PC-9 (cell line): ENCODE measurements around the gene SCNN1G. TPM values are rescaled to one million over a fixed set of nuclear protein-coding genes. Genes with fewer than 3 reads are reported as not detected.
A peak's percentile ranks its signal among the peaks of the same experiment; 100 is the strongest.

ENCODE experiments used
- BruUV-seq: library from RNA; stranded (reverse); fragments of 400-500 nt; replicated peaks from 2 replicates; lab custom pipeline; 2021; lab: Mats Ljungman, UMichigan
- CTCF ChIA-PET: fragments of 300-600 bp; sonication (Branson Sonifier 250); formaldehyde crosslinking; loops from one replicate; lab custom pipeline; 2022; ENCODE audit warnings: antibody characterized with exemption; lab: Charles Lee
- POLR2A ChIA-PET: fragments of 300-600 bp; sonication (Branson Sonifier 250); formaldehyde crosslinking; loops from one replicate; lab custom pipeline; 2022; ENCODE audit warnings: antibody characterized with exemption; ENCODE audit not compliant: unreplicated experiment; lab: Charles Lee
- DNase-seq, 2 experiments: peaks; one replicate each; pipeline versions ENCODE4 v3.0.0 to v3.0.0-alpha.2; 2015 to 2022; ENCODE audit warnings: mixed read lengths in 1 of 2
- H2AFZ ChIP-seq: fragments of 200-600 bp; sonication (generic); 2 replicates; pipeline ENCODE4 v1.8.1; 2017; ENCODE audit warnings: antibody characterized with exemption
- H3F3A ChIP-seq: fragments of 200-600 bp; sonication (generic); 2 replicates; pipeline ENCODE4 v1.8.1; 2017; ENCODE audit warnings: antibody characterized with exemption, mild to moderate bottlenecking, low read depth; ENCODE audit not compliant: insufficient read depth
- H3K27ac ChIP-seq: fragments of 200-600 bp; sonication (generic); 2 replicates; pipeline ENCODE4 v1.6.1; 2016; ENCODE audit warnings: mixed run types
- H3K27me3 ChIP-seq: fragments of 200-600 bp; sonication (generic); 2 replicates; pipeline ENCODE4 v1.6.1; 2016; ENCODE audit warnings: low read depth, mixed run types; ENCODE audit not compliant: insufficient read depth
- H3K36me3 ChIP-seq: fragments of 200-600 bp; sonication (generic); 2 replicates; pipeline ENCODE4 v1.6.1; 2016; ENCODE audit warnings: low read depth, mixed run types
- H3K4me1 ChIP-seq: fragments of 200-600 bp; sonication (generic); replicated peaks from 2 replicates; pipeline ENCODE4 v1.6.1; 2016; ENCODE audit warnings: mixed run types; ENCODE audit not compliant: insufficient read depth
- H3K4me2 ChIP-seq: fragments of 200-600 bp; sonication (generic); 2 replicates; pipeline ENCODE4 v1.6.1; 2017; ENCODE audit warnings: mixed run types
- H3K4me3 ChIP-seq: fragments of 200-600 bp; sonication (generic); 2 replicates; pipeline ENCODE4 v1.6.1; 2016; ENCODE audit warnings: mixed run types
- H3K79me2 ChIP-seq: fragments of 200-600 bp; sonication (generic); 2 replicates; pipeline ENCODE4 v1.6.1; 2017; ENCODE audit warnings: low read depth, mixed run types
- H3K9me2 ChIP-seq: fragments of 200-600 bp; sonication (generic); 2 replicates; pipeline ENCODE4 v1.8.1; 2017; ENCODE audit warnings: mild to moderate bottlenecking; ENCODE audit not compliant: insufficient read depth
- H3K9me3 ChIP-seq: fragments of 200-600 bp; sonication (generic); 2 replicates; pipeline ENCODE4 v1.8.1; 2016; ENCODE audit warnings: low read depth; ENCODE audit not compliant: insufficient read depth
- H4K20me1 ChIP-seq: fragments of 200-600 bp; sonication (generic); 2 replicates; pipeline ENCODE4 v1.8.1; 2017; ENCODE audit not compliant: insufficient read depth
- CTCF ChIP-seq: fragments of 200-600 bp; sonication (generic); conservative IDR thresholded peaks from 2 replicates; pipeline ENCODE4 v1.6.1; 2017; ENCODE audit warnings: mixed run types, antibody characterized with exemption, mild to moderate bottlenecking, moderate library complexity
- EZH2 ChIP-seq: fragments of 200-600 bp; sonication (generic); IDR thresholded peaks from 2 replicates; pipeline ENCODE4 v1.8.0; 2017; ENCODE audit warnings: antibody characterized with exemption, low read depth
- intact Hi-C: fragments of 100-400 bp; cut with micrococcal nuclease; formaldehyde crosslinking; loops from one replicate; pipeline ENCODE4 v1.10.0; 2022; ENCODE audit not compliant: unreplicated experiment
- total RNA-seq: library from RNA; stranded (reverse); gene quantifications from 2 replicates; pipeline ENCODE4 v1.2.3, GENCODE V29; 2021

Gene SCNN1G
- total RNA-seq, 1 experiment from 2014 or later: not detected

DNA sequence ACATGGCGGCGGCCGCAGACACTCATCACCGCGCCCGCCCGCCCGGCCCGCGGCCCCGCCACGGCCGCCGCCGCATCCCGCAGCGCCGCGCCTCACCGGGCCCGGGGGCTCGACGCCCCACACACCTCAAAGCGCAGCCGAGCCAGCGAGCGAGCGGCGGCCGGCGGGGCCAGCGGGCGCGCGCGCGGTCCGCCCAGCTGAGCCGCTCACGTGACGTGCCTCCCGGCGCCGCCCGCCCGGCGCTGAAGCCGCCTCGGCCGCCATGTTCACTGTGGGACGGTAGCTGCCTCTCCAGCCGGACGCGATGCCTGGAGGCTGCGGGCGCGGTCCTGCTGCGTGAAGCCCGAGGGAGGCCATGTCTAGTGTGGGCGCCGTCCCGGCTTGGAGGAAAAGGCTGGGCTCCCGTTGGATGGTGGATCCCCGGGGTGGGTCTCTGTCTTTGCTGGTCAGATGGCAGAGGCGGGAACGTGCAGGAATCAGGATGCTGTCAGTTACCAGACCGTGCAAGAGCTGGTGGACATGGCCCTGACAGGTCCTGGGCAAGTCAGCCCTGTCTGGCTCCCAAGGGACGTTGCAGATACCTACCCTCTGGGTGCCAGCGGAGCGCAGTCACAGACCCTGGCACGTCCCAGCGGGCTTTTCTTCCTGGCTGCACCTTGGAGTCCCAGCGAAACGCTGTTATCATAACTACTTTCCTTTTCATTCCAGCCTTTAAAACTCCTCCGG lies 33.1 kb upstream of the SCNN1G start, which contains the start of gene USP31:
Gene USP31, minus strand, starts transcription at position 186 of the 726 bp plus-strand sequence. Its CDS starts 182 bp downstream, at position 4.
- Histone ChIP-seq H3K79me2 (peaks cover 39% of the 10 kb centered on the region), H3F3A (no peaks in the 10 kb centered on the region), H3K36me3 (no peaks in the 10 kb centered on the region), H4K20me1 (no peaks in the 10 kb centered on the region; the same call in 1 of the 2 replicates), H3K27me3 (no peaks in the 10 kb centered on the region; the same call in 1 of the 2 replicates), H2AFZ (peak within 1 kb of the TSS; percentile 88), H3K27ac (no peak within 1 kb of the TSS), H3K4me1 (peaks cover 30% of the 10 kb centered on the region), H3K4me2 (peak within 1 kb of the TSS; percentile 89), H3K4me3 (peak within 1 kb of the TSS; percentile 71), H3K9me2 (no peaks in the 10 kb centered on the region), H3K9me3 (no peaks in the 10 kb centered on the region)
- CTCF ChIA-PET: interaction anchor here (0.6 kb wide), 2 partner anchors 32 to 53 kb away, joined by 3 read pairs; no protein-coding TSS in a partner anchor
- no TSS peak for BruUV-seq
- peak; percentile 85 to 98 for DNase-seq
- TF ChIP-seq EZH2 (no peak), CTCF (no peak)
- intact Hi-C loops: no loop called here
- POLR2A ChIA-PET: no interaction called here

GRCh38 chr16:23149993-23150364 lies 32.6 kb upstream of the SCNN1G start:
- DNase-seq: no peak
- Histone ChIP-seq H3K9me2 (no peaks in the 10 kb centered on the region), H3K27ac (no peak overlapping the region), H3F3A (no peaks in the 10 kb centered on the region), H4K20me1 (no peaks in the 10 kb centered on the region; the same call in 1 of the 2 replicates), H2AFZ (peak overlapping the region; percentile 88), H3K36me3 (no peaks in the 10 kb centered on the region), H3K4me1 (peaks cover 28% of the 10 kb centered on the region), H3K4me3 (peak overlapping the region; percentile 63), H3K4me2 (peak overlapping the region; percentile 89), H3K27me3 (no peaks in the 10 kb centered on the region; the same call in 1 of the 2 replicates), H3K79me2 (peaks cover 33% of the 10 kb centered on the region), H3K9me3 (no peaks in the 10 kb centered on the region)
- intact Hi-C loops: no loop called here
- CTCF ChIA-PET: interaction anchor here (0.6 kb wide), 1 partner anchor 32 kb away, joined by 3 read pairs; no protein-coding TSS in a partner anchor
- no peak for TF ChIP-seq CTCF
- no peak for TF ChIP-seq EZH2
- POLR2A ChIA-PET: no interaction called here
- no TSS peak for BruUV-seq

GRCh38 chr16:23152386-23153178 lies 30.0 kb upstream of the SCNN1G start:
- H3K36me3 ChIP-seq: no peaks in the 10 kb centered on the region
- peaks cover 9% of the 10 kb centered on the region for H3K79me2 ChIP-seq
- no peak overlapping the region for H3K27ac ChIP-seq
- intact Hi-C loops: no loop called here
- no peak overlapping the region for H3K4me3 ChIP-seq
- no TSS peak for BruUV-seq
- H2AFZ ChIP-seq: no peak overlapping the region
- H4K20me1 ChIP-seq: no peaks in the 10 kb centered on the region
- H3K27me3 ChIP-seq: no peaks in the 10 kb centered on the region; the same call in 1 of the 2 replicates
- peaks cover 12% of the 10 kb centered on the region for H3K4me1 ChIP-seq
- H3K9me3 ChIP-seq: no peaks in the 10 kb centered on the region
- DNase-seq: no peak
- CTCF ChIA-PET: interaction anchor here (0.5 kb wide), 1 partner anchor 68 kb away, joined by 4 read pairs; no protein-coding TSS in a partner anchor
- no peaks in the 10 kb centered on the region for H3K9me2 ChIP-seq
- TF ChIP-seq EZH2: no peak
- TF ChIP-seq CTCF: no peak
- no peaks in the 10 kb centered on the region for H3F3A ChIP-seq
- no peak overlapping the region for H3K4me2 ChIP-seq
- POLR2A ChIA-PET: no interaction called here
